Stimulated activated CD8-positive, alpha-beta memory T cell treated with anti-CD3 and anti-CD28 coated beads, Interleukin-7, amount 100 ng/mL, for 24 hours (primary cell): Measurements from ENCODE around the gene JAKMIP2.
"Not testable (repeated sequence)": the region's sequence is repeated elsewhere in the genome, so short reads cannot be mapped to it uniquely, and the experiment has no call there.

Experiments
- DNase-seq: peaks from one replicate; pipeline ENCODE4 v3.0.0-alpha.2; 2020; ENCODE audit warnings: low read depth

The JAKMIP2 gene

DNA sequence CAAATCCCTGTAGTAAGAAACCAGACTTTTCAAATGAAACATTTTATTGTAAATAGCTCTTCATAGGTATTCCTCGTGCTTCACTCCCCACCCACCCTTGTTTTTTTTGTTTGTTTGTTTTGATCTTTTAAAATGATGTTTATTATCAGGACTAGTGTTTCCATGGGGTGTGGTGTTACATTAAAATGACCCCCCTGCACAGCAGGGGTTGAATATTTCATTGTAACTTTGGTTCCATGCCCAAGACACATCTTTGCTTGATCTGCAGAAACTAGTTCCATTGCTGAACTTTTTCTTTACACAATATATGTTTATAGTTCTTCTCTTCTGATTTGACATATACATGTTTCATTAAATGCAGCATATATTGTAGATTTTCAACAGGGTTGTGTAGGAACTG is 191.4 kb downstream of the JAKMIP2 start:
- DNase-seq = no peak

DNA sequence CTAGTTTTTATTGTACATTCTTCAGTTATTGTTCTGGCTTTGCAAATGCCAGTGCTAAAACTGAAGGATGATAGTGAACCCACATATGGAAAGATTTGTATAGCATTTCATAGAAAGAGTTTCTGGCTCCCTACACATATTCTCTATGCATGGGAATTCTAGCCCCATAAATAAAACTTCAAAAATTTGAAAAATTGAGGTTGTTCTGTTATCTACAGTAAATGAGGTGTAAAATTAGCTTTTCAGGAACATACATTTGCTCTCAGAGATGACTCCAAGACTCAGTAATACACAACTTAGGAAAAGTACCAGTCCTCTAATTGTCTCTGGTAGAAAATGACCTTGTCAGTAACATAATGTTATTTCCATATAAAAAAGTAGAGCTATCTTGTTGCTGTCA is 192.4 kb downstream of the JAKMIP2 start:
- no peak for DNase-seq

DNA sequence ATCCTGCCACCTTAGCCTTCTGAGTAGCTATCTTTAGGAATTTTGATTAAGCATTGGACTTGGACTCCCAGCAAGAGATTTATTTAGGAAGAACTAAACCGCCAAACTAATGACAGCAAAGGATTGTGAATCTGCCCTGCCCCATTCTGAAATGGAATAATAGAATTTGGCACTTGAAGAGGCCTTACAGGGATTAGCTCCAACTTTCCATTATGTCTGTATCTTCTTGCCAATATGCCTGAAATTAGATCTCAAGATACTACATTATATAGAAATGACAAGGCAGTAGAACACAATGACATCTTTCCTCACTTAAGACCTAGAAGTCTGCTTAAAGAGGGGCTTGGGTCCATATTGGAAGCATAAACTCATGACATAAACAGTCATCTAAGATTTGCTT is 195.7 kb downstream of the JAKMIP2 start:
- no peak for DNase-seq

DNA sequence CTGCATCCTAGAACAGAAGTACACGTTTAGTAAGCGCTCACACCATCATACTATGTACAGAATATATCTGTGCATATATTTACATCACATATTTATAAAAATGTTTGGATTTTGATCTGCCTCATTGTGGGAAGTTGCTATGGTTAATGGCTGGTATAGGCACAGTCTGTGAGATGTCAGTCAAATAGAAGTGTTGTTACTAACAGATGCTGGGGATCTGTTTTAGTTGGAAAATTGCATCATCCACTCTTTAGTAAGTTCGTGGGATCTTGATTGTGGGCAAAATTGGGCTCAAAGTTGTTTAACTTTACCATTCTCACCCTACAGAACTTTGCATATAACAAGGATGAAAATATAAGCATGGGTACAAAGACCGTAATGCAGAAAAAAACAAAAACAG is 196.3 kb downstream of the JAKMIP2 start:
- no peak for DNase-seq

GRCh38 chr5:147582272-147582671 is 200.3 kb downstream of the JAKMIP2 start:
- DNase-seq = not testable (repeated sequence)

DNA sequence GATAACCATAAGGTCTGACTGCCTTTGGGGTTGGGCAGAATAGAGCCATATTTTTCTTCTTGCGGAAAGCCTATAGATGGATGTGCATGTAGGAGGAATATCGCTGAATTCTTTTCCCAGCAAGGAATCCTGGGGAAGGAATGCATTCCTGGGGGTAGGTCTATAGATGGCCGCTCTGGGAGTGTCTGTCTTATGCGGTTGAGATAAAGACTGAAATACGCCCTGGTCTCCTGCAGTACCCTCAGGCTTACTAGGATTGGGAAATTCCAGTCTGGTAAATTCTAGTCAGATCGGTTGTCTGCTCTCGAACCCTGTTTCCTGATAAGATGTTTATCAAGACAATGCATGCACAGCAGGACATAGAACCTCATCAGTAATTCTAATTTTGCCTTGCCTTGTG is 202.1 kb downstream of the JAKMIP2 start:
- DNase-seq = not testable (repeated sequence)

- DNase-seq = no peak
These were observed 204.1 kb downstream of the JAKMIP2 start for GRCh38 chr5:147578228-147579024.

DNA sequence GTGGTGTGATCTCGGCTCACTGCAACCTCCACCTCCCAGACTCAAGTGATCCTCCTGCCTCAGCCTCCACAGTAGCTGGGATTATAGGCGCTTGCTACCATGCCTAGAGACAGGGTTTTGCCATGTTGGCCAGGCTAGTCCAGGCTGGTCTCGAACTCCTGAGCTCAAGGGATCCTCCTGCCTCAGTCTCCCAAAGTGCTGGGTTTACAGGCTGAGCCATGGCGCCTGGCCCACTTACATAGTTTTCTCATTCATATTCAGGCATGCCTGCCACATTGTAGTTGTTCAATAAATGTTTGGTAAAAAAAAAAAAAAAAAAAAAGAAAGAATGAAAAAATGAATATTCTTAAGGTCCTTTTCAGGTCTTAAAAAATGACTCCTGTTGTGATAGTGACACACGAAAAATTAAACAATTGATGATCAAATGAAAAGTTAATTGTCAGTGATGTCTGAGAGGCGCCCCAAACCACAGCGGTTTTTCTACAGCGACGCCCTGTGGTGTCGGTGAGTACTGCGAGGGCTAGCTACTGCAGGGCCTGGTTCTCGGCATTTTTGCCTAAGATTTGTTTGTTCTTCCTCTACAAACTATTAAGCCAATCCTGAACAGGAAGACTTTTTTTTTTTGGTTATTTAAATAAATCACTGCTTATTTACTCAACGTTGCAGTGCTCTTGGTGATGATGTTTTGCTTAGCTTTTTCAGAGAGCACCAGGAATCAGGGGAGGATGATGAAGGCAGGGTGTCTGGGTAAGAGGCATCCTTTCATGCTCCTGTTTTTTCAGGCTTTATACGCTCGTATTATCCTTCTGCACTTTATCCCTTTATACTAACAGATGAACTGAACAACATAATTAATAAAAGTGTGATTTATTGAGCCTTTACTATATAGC is 205.6 kb downstream of the JAKMIP2 start:
- DNase-seq = peak; percentile 11

DNA sequence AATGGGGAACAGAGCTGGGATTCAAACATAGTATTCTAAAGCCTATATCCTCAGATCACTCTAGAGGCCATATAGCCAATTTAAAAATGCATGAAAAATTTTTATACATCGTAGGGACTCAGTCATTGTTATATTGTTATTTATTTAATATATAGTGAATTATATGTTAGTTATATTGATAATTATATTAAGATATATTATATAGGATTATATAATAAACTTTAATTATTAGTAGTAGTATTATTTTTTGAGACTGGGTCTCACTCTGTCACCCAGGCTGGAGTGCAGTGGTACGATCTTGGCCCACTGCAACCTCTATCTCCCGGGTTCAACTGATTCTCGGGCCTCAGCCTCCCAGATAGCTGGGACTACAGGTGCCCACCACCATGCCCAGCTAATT is 206.9 kb downstream of the JAKMIP2 start:
- DNase-seq = no peak

- DNase-seq = no peak
These were observed 209.3 kb downstream of the JAKMIP2 start for GRCh38 chr5:147573211-147573610.

- no peak for DNase-seq
These were observed 213.7 kb downstream of the JAKMIP2 start for GRCh38 chr5:147568710-147569406.

DNA sequence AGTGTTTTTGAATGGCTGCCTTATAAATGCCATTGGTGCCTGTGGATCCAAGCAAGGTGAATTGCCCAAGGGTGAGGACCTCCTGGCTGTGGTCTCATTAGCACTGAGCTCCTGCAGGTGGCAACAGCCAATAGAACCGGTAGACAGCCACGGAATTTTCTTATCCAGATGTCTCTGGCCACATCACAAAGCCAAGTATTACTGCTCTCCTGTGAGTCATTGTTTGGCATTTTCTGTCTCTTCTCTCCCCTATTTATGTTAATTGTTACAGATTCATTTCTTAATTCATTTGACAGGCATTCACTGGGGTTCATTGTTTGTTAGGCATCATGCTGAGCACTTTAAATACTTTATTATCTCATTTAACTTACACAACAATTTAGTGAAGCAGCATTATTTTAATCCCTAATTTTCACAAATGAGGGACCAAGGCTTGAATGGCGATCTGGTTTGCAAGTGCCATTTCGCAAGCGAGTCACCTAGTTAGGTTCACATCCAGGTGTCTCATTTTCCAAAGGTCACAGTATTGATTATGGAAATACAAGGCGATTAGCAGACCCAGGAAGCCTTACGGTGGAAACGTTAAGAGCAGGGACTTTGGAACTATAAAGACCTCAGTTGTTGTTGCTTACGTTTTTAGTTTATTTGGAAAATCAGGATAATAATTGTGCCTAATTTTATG is 214.5 kb downstream of the JAKMIP2 start:
- no peak for DNase-seq

DNA sequence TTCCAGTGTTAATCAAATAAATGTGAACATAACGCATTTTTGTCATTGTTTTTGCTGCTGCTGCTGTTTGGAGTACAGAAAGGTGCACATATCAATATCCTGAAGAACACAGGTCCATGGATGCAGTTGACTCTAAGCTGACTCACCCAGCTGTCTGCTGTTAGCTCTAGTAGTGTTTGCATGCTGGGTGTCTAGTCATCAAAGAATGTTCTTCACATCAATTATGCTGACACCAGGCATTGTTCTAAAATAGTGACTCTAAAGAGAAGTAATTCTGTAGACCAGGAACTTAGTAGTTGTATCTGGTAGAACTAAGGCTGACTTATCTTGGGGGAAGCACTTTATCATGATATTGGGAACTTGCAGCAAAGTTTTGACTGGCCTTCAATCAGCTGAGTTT is 217.0 kb downstream of the JAKMIP2 start:
- no peak for DNase-seq

- DNase-seq = no peak
These were observed 218.4 kb downstream of the JAKMIP2 start for GRCh38 chr5:147564124-147564486.

- DNase-seq = no peak
These were observed 218.9 kb downstream of the JAKMIP2 start for GRCh38 chr5:147563466-147564123.

DNA sequence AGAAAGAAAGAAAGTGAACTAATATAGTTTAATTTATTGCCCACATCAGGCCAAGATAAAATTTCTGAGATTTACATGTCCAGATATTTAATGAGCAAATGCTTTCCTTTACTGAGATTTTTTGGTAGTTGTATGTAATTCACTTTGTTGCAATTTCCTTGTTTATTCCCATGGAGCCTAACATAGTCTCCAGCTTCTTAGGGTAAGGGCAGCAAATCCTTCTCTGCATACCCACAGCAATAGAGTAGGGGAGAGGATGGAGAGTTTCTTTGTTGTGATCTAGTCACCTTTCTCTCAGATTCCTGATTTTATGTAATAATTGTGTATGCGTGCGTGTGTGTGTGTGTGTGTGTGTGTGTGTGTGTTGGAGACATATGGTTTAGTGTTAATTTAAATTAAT is 221.1 kb downstream of the JAKMIP2 start:
- DNase-seq = no peak

GRCh38 chr5:147560718-147561331 is 221.7 kb downstream of the JAKMIP2 start:
- no peak for DNase-seq

GRCh38 chr5:147559749-147560148 is 222.8 kb downstream of the JAKMIP2 start:
- DNase-seq = no peak

GRCh38 chr5:147558826-147559225 is 223.7 kb downstream of the JAKMIP2 start:
- DNase-seq = no peak

DNA sequence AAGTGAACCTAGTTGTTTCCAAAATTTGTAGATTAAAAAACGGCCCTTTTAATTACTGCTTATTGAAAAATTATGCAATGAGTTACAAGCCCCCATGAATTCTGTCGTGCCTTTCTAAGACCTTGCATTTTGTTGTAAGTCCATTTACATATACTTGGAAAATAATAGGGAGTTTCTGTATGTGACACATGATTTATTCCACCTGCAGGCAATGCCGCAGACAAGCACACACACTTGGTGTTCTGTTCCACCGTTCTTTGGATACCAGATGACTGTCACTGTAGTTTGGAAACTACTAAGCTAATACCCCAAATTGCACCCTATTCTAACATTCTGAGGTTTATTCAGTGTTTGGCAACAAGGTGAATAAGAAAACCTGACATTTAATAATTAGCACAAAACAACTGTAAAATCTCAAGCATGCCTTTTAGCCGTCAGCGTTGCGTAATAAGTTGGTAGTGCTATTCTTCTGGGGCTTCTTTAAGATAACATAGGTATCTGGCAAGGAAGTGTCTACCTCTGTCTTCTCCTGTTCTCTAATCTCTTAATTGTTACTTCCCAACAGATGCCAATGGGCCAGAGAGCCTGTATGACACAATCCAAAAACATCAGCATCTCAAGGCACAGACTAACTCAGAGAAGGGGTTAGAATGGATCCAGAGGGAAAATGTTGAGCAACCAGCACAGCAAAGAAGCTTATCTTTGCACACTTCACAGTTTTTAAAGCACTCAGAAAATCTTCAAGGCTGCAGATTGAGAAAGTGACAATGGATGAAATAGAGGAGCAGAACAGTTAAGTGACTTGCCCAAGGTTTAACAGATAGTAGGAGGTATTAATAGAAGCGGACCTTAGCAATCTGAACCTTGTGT is 224.4 kb downstream of the JAKMIP2 start:
- DNase-seq = no peak
